Mammary epithelial cell (primary cell): ENCODE measurements around the gene LRPAP1.

ENCODE experiments used
- EZH2 ChIP-seq: IDR thresholded peaks from 2 replicates; pipeline ENCODE4 v1.6.1; 2012; ENCODE audit warnings: low read length, inconsistent platforms, borderline replicate concordance
- TF ChIP-seq, protein P1 (sequence below), 2 donors: IDR thresholded peaks in 1 of 2; conservative IDR thresholded peaks in 1 of 2; 2 replicates each; pipeline ENCODE4 v1.5.1; 2011 to 2012; ENCODE audit warnings: inconsistent platforms in 2 of 2, low read length in 2 of 2, mild to moderate bottlenecking in 2 of 2, control low read depth in 1 of 2, low read depth in 1 of 2; ENCODE audit not compliant: insufficient read depth in 1 of 2; ENCODE audit errors: extremely low read depth in 1 of 2

DNA sequence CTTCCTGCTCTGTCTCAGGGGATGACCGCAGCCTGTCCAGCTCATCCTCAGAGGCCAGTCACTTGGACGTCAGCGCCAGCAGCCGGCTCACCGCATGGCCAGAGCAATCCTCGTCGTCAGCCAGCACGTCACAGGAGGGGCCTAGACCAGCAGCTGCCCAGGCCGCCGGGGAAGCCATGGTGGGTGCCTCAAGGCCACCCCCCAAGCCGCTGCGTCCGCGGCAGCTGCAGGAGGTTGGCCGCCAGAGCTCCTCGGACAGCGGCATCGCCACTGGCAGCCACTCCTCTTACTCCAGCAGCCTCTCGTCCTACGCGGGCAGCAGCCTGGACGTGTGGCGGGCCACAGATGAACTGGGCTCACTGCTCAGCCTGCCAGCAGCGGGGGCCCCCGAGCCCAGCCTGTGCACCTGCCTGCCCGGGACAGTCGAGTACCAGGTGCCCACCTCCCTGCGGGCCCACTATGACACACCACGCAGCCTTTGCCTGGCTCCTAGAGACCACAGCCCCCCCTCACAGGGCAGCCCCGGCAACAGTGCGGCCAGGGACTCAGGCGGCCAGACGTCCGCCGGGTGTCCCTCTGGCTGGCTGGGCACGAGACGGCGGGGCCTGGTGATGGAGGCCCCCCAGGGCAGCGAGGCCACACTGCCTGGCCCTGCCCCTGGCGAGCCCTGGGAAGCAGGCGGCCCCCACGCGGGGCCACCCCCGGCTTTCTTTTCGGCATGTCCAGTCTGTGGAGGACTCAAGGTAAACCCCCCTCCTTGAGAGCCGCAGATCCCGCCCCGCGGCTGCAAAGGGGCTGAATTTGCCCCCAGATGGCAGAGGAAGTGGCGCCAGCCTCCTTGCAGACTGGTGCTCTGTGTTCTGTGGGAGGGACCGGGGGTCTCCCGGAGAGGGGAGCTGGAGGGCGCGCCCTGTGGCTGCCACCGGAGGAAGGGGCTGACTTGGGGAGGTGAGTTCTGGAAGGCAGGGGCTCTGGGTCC lies 39.2 kb downstream of the LRPAP1 start:
- TF ChIP-seq, protein P1, sequence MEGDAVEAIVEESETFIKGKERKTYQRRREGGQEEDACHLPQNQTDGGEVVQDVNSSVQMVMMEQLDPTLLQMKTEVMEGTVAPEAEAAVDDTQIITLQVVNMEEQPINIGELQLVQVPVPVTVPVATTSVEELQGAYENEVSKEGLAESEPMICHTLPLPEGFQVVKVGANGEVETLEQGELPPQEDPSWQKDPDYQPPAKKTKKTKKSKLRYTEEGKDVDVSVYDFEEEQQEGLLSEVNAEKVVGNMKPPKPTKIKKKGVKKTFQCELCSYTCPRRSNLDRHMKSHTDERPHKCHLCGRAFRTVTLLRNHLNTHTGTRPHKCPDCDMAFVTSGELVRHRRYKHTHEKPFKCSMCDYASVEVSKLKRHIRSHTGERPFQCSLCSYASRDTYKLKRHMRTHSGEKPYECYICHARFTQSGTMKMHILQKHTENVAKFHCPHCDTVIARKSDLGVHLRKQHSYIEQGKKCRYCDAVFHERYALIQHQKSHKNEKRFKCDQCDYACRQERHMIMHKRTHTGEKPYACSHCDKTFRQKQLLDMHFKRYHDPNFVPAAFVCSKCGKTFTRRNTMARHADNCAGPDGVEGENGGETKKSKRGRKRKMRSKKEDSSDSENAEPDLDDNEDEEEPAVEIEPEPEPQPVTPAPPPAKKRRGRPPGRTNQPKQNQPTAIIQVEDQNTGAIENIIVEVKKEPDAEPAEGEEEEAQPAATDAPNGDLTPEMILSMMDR (conservative IDR thresholded peaks at IDR 0.05 in 1 of 2, IDR thresholded peaks at IDR 0.05 in 1 of 2; ENCODE audit: extremely low read depth in 1 of 2, insufficient read depth in 1 of 2, low read depth in 1 of 2, low read length in 2 of 2), result no peak
- no peak for TF ChIP-seq EZH2
